Suprapubic skin (tissue), 3 donors: ENCODE data around the gene GNAS-AS1.

ENCODE experiments used
- POLR2A ChIP-seq, 2 donors: fragments of 450-650 bp; IDR thresholded peaks; one replicate each; pipeline ENCODE4 v1.6.1; 2017; ENCODE audit warnings: antibody characterized with exemption in 2 of 2, mild to moderate bottlenecking in 2 of 2, moderate library complexity in 2 of 2
- TF ChIP-seq, protein P1 (sequence below), 2 donors: fragments of 200-600 bp in 1 of 2; fragments of 450-650 bp in 1 of 2; sonication (generic) in 1 of 2; IDR thresholded peaks; one replicate each; pipeline ENCODE4 v1.5.1; 2016 to 2019; ENCODE audit warnings: antibody characterized with exemption in 2 of 2, mild to moderate bottlenecking in 1 of 2, moderate library complexity in 1 of 2

- TF ChIP-seq, protein P1, sequence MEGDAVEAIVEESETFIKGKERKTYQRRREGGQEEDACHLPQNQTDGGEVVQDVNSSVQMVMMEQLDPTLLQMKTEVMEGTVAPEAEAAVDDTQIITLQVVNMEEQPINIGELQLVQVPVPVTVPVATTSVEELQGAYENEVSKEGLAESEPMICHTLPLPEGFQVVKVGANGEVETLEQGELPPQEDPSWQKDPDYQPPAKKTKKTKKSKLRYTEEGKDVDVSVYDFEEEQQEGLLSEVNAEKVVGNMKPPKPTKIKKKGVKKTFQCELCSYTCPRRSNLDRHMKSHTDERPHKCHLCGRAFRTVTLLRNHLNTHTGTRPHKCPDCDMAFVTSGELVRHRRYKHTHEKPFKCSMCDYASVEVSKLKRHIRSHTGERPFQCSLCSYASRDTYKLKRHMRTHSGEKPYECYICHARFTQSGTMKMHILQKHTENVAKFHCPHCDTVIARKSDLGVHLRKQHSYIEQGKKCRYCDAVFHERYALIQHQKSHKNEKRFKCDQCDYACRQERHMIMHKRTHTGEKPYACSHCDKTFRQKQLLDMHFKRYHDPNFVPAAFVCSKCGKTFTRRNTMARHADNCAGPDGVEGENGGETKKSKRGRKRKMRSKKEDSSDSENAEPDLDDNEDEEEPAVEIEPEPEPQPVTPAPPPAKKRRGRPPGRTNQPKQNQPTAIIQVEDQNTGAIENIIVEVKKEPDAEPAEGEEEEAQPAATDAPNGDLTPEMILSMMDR (IDR thresholded peaks at IDR 0.05), result no peak
- no peak for TF ChIP-seq POLR2A (IDR thresholded peaks at IDR 0.05)
Observed at GRCh38 chr20:58822149-58822548, 28.6 kb downstream of the GNAS-AS1 start.
